HG03469 (cell line): ENCODE results near the gene MVB12B.
"Not testable (repeated sequence)": the region's sequence is repeated elsewhere in the genome, so short reads cannot be mapped to it uniquely, and the experiment has no call there.

ENCODE experiments used
- ATAC-seq: cut with Tn5 transposase; IDR thresholded peaks from one replicate; pipeline ENCODE4 v1.9.1; 2021; ENCODE audit warnings: mild to moderate bottlenecking, moderate library complexity, moderate number of reproducible peaks; ENCODE audit not compliant: unreplicated experiment

Gene MVB12B

GRCh38 chr9:126463426-126463825 is 136.8 kb downstream of the MVB12B start:
- ATAC-seq: no peak

GRCh38 chr9:126464694-126465441 is 138.2 kb downstream of the MVB12B start:
- ATAC-seq: no peak

- no peak for ATAC-seq
These were observed 139.3 kb downstream of the MVB12B start for GRCh38 chr9:126465977-126466376.

GRCh38 chr9:126468141-126468825 is 141.7 kb downstream of the MVB12B start:
- ATAC-seq: no peak

- no peak for ATAC-seq
These were observed 143.8 kb downstream of the MVB12B start for GRCh38 chr9:126470241-126470993.

GRCh38 chr9:126471084-126471624 is 144.5 kb downstream of the MVB12B start:
- no peak for ATAC-seq

- no peak for ATAC-seq
These were observed 145.7 kb downstream of the MVB12B start for GRCh38 chr9:126472198-126472947.

- ATAC-seq: no peak
These were observed 146.3 kb downstream of the MVB12B start for GRCh38 chr9:126472948-126473298.

- no peak for ATAC-seq
These were observed 147.7 kb downstream of the MVB12B start for GRCh38 chr9:126474206-126474765.

- no peak for ATAC-seq
These were observed 148.3 kb downstream of the MVB12B start for GRCh38 chr9:126474786-126475485.

- no peak for ATAC-seq
These were observed 149.4 kb downstream of the MVB12B start for GRCh38 chr9:126475933-126476555.

GRCh38 chr9:126477432-126477831 is 150.8 kb downstream of the MVB12B start:
- not testable (repeated sequence) for ATAC-seq

- no peak for ATAC-seq
These were observed 151.8 kb downstream of the MVB12B start for GRCh38 chr9:126478216-126478981.

- ATAC-seq: no peak
These were observed 152.9 kb downstream of the MVB12B start for GRCh38 chr9:126479515-126479914.

- no peak for ATAC-seq
These were observed 154.2 kb downstream of the MVB12B start for GRCh38 chr9:126480813-126481212.

- ATAC-seq: no peak
These were observed 155.2 kb downstream of the MVB12B start for GRCh38 chr9:126481862-126482261.

- ATAC-seq: no peak
These were observed 155.9 kb downstream of the MVB12B start for GRCh38 chr9:126482361-126483044.

GRCh38 chr9:126483468-126484073 is 156.9 kb downstream of the MVB12B start:
- no peak for ATAC-seq
